ENCODE results near the gene C1QTNF6. TPM values are rescaled to one million over a fixed set of nuclear protein-coding genes. Genes with fewer than 3 reads are reported as not detected.

Gene C1QTNF6
- total RNA-seq, 1 experiment from 2014 or later: 0.08 TPM

DNA sequence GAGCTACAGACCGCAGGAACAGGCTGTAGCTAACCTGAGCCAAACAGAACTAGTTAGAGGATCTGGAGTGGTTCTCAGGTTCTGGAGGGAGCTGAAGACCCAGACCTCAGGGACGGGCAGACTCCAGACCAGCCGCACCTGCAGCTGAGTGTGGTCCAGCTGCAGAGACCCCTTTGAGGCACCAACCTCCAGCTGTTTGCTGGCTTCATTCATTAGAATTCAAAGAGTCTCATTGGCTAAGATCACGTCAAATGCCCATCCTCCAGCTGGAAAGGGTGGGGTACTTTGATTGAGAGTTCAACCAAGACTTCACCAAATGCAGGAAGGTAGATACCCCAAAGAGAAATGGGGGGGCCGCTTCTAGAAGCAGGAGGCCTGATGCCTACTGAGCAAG, 25.0 kb downstream of the C1QTNF6 start:
- no peak overlapping the region for H3K27ac ChIP-seq
- no peaks in the 10 kb centered on the region for H3K36me3 ChIP-seq
- no peak overlapping the region for H3K4me3 ChIP-seq
- H3K4me1 ChIP-seq: no peaks in the 10 kb centered on the region
- peaks cover 4% of the 10 kb centered on the region; the same call in 1 of the 2 replicates for H3K27me3 ChIP-seq
- DNase-seq: no peak
- H3K9me3 ChIP-seq (replicated peaks): no peaks in the 10 kb centered on the region

DNA sequence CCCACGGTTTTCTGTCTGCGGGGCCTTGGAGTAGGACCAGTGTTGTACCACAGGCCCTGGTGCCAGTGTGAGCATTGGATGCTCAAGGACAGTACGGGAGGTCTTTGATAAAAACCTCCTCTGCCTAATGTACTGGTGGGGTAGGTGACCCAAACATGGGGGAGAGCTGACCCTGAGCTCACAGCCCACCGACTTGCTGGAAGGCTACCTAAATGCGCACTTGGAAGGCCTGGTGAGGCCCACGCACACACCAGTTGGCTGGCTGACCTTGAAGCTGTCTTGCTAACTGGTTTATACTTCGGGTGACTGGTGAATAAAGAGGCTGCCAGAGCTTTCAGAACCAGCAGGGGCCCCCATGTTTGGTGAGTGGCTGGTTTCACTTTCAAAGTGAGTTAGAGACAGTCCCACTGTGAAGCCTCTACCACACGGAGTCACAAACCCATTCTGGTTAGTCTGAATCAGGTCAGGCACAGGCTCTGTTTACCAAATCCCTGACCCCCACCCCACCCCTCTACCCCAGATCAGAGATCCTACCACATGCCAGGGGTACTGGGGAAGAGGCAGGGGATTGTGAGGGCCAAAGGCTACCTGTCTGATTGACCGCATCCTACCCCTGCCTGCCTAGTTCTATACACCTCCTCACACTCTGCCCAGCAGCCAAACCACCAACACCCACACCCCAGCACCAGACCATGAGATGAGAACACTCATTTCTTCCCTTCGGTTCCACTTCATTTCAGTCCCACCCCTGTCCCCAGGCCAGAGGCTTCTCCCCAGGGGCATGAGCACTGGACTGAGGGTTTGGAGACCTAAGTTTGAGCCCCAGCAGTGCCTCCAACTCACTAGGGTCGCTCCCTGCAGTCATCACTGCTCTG, 25.6 kb downstream of the C1QTNF6 start:
- no peak overlapping the region for H3K4me3 ChIP-seq
- no peak for DNase-seq
- H3K4me1 ChIP-seq: no peaks in the 10 kb centered on the region

DNA sequence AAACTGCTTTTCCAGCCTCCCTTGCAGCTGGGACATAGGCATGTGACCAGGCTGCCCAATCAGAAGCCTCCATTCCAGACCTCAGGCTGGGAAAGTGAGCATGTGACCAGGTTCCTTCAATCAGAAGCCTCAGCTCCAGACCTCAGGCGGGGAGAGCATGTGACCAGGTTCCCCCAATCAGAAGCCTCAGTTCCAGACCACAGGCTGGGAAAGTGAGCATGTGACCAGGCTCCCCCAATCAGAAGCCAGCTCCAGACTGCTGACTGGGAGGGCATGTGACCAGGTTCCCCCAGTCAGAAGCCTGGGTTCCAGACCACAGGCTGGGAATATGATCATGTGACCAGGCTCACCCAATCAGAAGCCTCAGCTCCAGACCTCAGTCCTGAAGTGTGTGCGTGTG, 26.6 kb downstream of the C1QTNF6 start:
- Histone ChIP-seq H3K4me1 (no peaks in the 10 kb centered on the region), H3K9me3 (replicated peaks) (no peaks in the 10 kb centered on the region), H3K4me3 (no peak overlapping the region), H3K36me3 (no peaks in the 10 kb centered on the region), H3K27ac (no peak overlapping the region), H3K27me3 (peaks cover 4% of the 10 kb centered on the region; the same call in 1 of the 2 replicates)
- DNase-seq: no peak

More for the DNA sequence above, 25.6 kb downstream of the C1QTNF6 start:
- Histone ChIP-seq H3K27ac (no peak overlapping the region), H3K9me3 (replicated peaks) (no peaks in the 10 kb centered on the region), H3K36me3 (no peaks in the 10 kb centered on the region), H3K27me3 (peaks cover 4% of the 10 kb centered on the region; the same call in 1 of the 2 replicates)

DNA sequence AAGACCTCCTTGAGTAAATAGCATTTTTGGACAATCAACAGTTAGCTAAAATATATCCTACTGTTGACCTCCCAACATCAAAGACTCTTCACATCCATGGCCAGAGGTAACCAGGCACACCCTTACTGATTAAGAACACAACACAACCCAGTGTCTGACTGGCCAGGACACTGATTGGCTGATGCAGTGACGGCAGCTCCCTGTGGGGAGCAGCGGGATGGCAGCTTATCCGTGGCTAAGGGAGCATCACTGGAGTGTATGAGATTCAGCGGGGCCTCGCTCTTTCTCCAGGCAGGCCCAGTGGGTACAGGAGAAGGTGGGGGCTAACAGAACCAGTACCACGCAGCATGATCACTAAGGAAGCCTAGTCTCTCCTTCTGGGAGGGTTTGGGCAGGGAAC, 28.0 kb downstream of the C1QTNF6 start:
- no peak overlapping the region for H3K27ac ChIP-seq
- H3K4me3 ChIP-seq: no peak overlapping the region
- H3K9me3 ChIP-seq (replicated peaks): no peaks in the 10 kb centered on the region
- H3K4me1 ChIP-seq: no peaks in the 10 kb centered on the region
- no peak for DNase-seq
- H3K36me3 ChIP-seq: no peaks in the 10 kb centered on the region
- H3K27me3 ChIP-seq: no peaks in the 10 kb centered on the region

DNA sequence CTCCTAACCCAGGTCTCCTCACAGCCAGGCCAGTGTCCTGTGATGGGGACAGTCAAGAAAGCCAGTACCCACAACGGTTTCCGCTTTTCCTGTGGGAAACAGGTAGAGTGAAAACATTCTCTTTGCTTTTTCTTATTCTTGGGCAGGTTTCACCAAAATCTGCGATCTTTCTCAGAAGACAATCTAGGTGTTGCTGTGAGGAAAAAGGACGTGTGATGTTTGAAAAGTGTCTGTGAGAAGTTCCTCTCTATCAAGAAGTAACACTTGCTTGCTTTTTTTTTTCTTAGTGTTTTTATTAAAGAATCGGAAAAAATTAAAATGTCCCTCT, 29.1 kb downstream of the C1QTNF6 start:
- Histone ChIP-seq H3K27me3 (no peaks in the 10 kb centered on the region), H3K36me3 (no peaks in the 10 kb centered on the region), H3K4me3 (no peak overlapping the region), H3K9me3 (replicated peaks) (no peaks in the 10 kb centered on the region), H3K27ac (no peak overlapping the region), H3K4me1 (no peaks in the 10 kb centered on the region)
- no peak for DNase-seq

DNA sequence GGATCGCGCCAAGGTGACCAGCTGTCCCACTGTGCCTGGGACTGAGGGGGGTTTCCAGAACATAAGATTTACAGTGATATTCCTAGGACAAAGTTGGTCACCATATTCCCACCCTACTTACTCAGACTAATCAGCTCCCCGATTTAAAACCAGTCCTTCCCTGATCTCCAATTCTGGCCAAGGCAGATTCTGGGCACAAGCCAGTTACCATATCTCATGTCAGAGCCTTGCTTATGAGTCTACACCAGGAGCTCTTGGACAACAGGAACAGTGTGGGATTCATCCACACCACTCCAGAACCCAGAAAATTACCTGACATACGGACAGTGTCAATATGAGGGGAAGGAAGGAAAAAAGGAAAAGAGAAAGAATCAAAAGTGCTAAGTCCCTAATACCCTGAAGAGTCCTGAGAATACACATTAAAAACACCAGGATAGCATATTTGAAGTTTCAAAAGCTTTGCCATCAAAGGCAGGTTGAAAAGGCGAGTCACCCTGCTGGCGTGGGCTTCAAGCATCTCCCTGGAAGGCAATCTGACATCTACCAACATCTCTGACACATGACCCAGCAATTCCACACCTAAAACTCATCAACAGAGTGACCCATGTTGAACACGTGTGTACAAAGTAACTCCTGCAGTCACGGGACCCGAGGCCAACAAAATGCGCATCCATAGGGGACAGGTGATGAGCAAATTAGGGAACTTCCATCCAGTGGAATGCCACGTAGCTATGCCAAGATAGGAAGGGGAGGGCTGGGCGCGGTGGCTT, 30.3 kb downstream of the C1QTNF6 start:
- Histone ChIP-seq H3K4me1 (no peaks in the 10 kb centered on the region), H3K36me3 (no peaks in the 10 kb centered on the region), H3K27me3 (no peaks in the 10 kb centered on the region), H3K9me3 (replicated peaks) (no peaks in the 10 kb centered on the region), H3K4me3 (no peak overlapping the region), H3K27ac (no peak overlapping the region)
- no peak for DNase-seq

DNA sequence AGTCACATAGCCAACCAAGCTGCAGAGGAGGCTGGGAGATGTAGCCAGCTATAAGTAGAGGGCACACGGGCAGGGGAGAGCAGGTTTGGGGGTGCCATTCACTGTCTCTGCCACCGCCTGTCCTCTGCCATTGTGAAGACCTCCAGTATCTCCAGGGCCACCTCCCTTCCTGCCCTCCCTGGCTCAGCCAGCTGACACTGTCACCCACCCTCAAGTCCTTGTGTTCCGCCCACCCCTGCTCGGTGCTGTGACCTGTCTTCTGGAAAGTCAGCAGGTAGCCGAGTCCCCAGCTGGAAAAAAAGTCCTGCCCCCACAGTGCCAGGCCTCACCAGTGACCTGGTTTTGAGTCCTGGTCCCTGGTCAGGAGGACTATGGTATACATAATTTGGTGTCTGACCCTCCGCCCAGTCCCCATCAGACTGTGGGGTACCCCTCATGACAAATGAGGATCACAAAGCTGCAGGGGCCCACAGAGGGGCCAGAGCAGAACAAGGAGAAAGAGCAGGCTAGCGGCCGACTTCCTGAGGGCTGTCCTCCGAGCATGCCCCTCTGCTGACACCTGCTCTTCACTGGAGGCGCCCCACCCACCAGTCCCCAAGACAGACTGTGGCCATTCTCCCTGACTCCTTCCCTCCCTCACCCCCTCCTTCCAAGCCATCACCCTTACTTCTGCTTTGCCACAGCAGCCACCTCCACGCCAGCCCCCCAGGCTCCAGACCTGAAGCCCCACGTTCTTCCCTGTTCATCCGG, 31.2 kb downstream of the C1QTNF6 start:
- no peaks in the 10 kb centered on the region for H3K9me3 ChIP-seq (replicated peaks)
- no peaks in the 10 kb centered on the region for H3K36me3 ChIP-seq
- no peak for DNase-seq
- no peak overlapping the region for H3K27ac ChIP-seq
- H3K4me3 ChIP-seq: no peak overlapping the region
- no peaks in the 10 kb centered on the region for H3K27me3 ChIP-seq
- no peaks in the 10 kb centered on the region for H3K4me1 ChIP-seq

DNA sequence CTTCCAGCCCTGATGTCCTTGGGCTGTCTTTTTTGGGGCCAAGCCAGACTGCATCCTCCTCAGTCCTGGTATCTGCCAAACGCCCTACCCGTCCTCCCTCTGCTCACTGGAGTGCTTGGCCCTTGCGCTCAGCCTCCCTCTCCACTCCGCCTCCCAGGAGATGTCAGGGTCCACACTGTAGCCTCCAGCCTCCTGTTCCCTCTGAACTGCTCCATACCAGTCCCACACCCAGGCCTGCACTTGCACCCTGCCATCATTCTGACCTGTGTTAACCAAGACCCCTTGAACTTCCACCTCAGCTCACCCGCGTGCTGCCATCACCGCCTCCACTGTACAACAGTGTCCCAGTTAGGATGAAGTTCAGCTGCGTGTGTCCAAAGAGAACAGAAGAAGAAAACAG, 32.1 kb downstream of the C1QTNF6 start:
- Histone ChIP-seq H3K4me3 (no peak overlapping the region), H3K36me3 (no peaks in the 10 kb centered on the region), H3K4me1 (no peaks in the 10 kb centered on the region), H3K9me3 (replicated peaks) (no peaks in the 10 kb centered on the region), H3K27ac (no peak overlapping the region), H3K27me3 (no peaks in the 10 kb centered on the region)
- no peak for DNase-seq

DNA sequence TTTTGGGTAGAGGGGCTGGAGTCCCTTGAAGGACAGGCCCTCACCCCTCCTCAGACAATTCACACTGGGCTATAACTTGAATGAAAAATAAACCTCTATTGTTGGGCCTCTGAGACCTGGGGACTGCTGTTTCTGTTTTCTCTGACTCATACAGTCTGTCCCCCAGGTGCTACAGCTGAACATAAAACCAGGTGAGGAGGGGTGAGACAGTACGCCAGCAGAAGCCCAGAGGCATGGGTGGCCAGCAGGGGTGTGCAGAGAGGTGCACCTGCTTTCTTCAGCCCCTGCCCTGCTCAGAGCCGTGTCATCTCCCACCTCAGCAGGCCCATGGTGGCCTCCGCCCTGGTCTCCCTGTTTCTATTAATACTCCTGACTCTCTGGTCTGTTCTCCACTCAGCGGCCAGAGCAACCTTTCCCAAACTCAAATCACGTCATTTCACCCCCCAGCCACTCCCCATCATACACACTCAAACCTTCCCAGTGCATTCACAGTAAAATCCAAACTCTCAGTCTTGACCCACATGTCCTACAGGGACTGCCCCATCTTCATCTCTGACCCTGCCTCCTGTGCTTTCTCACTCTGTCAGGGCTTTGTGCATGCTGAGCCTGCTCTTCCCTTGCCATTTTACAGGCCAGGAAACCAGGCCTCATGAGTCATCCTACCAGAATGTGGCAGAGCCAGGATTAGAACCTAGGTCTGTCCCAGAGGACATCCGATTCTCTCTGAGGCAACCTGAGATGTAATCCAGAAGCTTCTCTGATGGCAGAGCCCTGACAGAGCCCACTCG, 32.9 kb downstream of the C1QTNF6 start:
- no peaks in the 10 kb centered on the region for H3K4me1 ChIP-seq
- no peaks in the 10 kb centered on the region for H3K9me3 ChIP-seq (replicated peaks)
- no peak for DNase-seq
- no peak overlapping the region for H3K27ac ChIP-seq
- H3K36me3 ChIP-seq: no peaks in the 10 kb centered on the region
- H3K4me3 ChIP-seq: no peak overlapping the region
- H3K27me3 ChIP-seq: no peaks in the 10 kb centered on the region

DNA sequence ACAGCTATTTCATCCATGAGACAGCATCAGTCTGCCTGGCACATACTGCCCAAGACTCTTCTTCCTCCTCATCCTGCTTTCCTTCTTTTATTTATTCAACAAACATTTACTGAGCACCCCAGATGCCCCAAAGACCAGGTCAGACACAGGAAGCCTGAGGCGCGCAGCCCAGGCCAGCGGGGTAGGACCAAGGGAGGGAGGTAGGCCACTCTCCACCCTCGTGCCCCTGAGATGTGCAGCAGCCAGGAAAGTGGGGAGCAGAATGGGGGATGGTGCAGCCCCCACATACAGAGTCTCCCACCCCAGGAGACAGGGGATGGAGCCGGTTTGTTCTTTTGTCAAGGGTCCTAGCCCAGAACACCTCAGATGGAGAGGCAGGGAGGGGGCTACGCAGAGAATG, 34.1 kb downstream of the C1QTNF6 start:
- no peak for DNase-seq
- Histone ChIP-seq H3K27me3 (no peaks in the 10 kb centered on the region), H3K4me3 (no peak overlapping the region), H3K4me1 (no peaks in the 10 kb centered on the region), H3K27ac (no peak overlapping the region), H3K36me3 (no peaks in the 10 kb centered on the region), H3K9me3 (replicated peaks) (no peaks in the 10 kb centered on the region)

DNA sequence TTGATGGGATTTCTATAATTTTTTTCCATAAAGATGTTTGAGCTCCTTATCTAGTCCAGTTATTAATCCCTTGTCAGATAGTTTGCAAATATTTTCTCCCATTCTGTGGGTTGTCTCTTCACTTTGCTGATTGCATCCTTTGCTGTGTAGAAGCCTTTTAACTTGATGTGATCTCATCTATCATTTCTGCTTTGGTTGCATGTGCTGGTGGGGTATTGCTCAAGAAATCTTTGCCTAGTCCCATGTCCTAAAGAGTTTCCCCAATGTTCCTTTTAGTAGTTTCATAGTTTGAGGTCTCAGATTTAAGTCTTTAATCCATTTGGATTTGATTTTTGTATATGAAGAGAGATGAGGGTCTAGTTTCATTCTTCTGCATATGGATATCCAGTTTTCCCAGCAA, 36.6 kb downstream of the C1QTNF6 start:
- H3K27ac ChIP-seq: no peak overlapping the region
- no peaks in the 10 kb centered on the region for H3K4me1 ChIP-seq
- no peak for DNase-seq
- no peaks in the 10 kb centered on the region for H3K36me3 ChIP-seq
- H3K27me3 ChIP-seq: no peaks in the 10 kb centered on the region; the same call in 1 of the 2 replicates
- H3K4me3 ChIP-seq: no peak overlapping the region
- H3K9me3 ChIP-seq (replicated peaks): no peaks in the 10 kb centered on the region

DNA sequence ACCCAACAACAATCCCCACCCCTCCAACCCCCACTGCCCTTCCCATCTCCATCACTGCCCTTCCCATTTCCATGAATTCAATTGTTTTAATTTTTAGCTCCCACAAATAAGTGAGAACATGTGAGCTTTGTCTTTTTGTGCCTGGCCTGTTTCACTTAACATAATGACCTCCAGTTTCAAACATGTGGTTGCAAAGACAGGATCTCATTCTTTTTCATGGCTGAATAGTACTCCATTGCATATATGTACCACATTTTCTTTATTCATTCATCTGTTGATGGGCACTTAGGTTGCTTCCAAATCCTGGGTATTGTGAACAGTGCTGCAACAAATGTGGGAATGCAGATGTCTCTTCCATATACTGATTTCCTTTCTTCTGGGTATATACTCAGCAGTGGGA, 37.3 kb downstream of the C1QTNF6 start:
- no peak for DNase-seq
- H3K27me3 ChIP-seq: no peaks in the 10 kb centered on the region; the same call in 1 of the 2 replicates
- no peak overlapping the region for H3K27ac ChIP-seq
- H3K4me1 ChIP-seq: no peaks in the 10 kb centered on the region
- no peak overlapping the region for H3K4me3 ChIP-seq
- no peaks in the 10 kb centered on the region for H3K36me3 ChIP-seq
- H3K9me3 ChIP-seq (replicated peaks): no peaks in the 10 kb centered on the region

DNA sequence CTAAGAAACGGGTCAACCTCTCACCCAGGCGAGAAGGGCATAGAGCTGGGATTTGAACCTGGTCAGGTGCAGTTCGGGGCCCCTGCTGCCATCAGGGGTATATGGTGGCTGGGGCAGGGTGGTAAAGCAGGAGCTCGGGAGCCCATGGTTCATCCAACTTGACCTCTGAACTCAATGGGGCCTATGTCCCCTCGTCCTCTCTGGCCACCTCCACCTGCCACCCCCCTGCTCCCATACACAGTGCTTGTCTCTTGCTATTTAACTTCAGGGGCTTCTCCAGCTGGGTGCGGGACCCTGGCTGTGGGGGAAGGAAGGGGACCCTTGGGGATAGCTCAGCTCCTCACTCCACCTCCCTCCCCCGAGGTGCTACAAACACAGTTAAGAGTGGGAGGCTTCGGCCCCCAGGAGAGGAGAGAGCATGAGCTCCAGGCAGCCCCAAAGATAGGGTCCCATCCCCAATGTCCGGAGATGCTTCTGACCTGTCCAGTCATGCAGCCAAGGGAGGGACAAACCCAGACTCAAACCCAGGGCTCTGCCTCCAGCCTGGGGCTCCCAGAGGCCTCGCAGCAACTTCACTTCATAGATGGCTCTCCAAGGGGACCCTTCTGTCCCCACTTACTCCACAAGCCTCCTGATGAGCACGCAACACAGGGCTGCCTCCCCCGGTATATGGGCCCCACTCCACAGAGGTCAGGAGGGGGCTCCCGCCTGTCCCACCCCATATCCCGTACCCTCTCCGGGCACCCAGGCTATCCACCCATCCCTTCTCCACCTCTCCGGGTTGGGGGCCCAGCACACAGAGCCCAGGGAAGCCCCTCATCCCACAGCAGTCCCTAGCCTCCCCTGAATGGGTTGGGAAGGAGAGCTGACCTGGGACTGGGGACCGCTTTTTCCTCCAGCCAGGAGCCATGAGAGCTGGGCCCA, 39.0 kb downstream of the C1QTNF6 start:
- no peaks in the 10 kb centered on the region for H3K36me3 ChIP-seq
- no peak overlapping the region for H3K4me3 ChIP-seq
- H3K27me3 ChIP-seq: peaks cover 5% of the 10 kb centered on the region
- no peak overlapping the region for H3K27ac ChIP-seq
- no peaks in the 10 kb centered on the region for H3K9me3 ChIP-seq (replicated peaks)
- no peak for DNase-seq
- no peaks in the 10 kb centered on the region for H3K4me1 ChIP-seq

All from SJCRH30 (cell line).